Measurements from ENCODE around the gene NAV3.

DNA sequence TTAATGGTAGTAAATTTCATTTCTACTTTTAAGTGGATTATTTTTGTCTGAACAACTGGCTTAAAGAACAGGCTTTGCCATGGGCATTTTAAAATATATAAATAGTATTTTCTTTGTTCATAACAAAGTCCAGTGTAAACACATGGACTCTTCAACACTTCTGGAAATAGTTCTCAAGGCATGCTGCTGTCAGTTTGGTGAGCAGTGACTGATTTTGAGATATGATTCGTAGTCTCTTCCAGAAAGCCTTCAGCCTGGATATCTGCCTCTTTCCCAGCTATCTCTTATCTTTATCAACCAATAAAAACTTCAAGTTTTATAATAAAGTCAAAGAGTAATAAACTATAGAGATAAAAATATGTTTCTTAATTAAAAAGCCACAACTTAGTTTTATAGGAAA, 110.7 kb downstream of the NAV3 start:
- TF ChIP-seq EP300 (IDR thresholded peaks at IDR 0.05) (no peak), POLR2A (IDR thresholded peaks at IDR 0.05) (no peak)
